GM19023 (cell line): ENCODE results near the gene ARL15.

Source experiments
- ATAC-seq: cut with Tn5 transposase; IDR thresholded peaks from one replicate; pipeline ENCODE4 v1.9.1; 2021; ENCODE audit warnings: mild to moderate bottlenecking, moderate library complexity; ENCODE audit not compliant: unreplicated experiment

ARL15 gene

DNA sequence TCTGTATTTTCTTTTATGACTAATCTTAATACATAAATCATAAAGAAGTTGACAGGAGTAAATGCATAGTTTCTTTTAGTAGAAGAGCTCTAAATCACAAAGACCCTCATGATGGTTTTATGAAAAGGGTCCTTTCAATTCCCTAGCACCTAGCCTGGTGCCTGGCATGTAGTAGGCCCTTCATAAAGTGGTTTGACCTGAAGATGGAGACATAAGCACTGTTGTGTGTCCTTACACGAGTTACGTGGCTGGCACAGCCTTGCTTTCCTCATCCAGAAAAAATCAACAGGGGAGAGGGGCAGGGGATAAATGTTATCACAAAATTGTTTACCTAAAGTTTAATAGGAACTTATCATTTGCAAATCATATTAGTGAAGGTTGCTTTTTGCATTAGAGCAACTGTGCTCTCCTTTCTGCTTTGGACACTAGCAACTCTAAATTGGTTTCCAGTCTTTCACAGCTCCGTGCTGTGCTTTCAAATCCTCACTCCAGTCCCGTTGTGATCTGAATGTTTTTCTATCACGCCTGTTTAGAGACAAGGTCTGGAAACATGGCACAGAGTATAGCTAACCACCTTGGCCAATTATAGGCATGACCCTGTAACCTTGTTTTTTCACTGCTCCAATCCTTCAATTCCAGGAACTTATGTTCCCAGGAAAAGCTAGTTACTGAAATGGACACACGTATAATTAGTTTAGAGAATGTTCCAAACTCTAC lies 55.7 kb downstream of the ARL15 start:
- no peak for ATAC-seq

GRCh38 chr5:54251981-54252380 lies 58.4 kb downstream of the ARL15 start:
- ATAC-seq = no peak

DNA sequence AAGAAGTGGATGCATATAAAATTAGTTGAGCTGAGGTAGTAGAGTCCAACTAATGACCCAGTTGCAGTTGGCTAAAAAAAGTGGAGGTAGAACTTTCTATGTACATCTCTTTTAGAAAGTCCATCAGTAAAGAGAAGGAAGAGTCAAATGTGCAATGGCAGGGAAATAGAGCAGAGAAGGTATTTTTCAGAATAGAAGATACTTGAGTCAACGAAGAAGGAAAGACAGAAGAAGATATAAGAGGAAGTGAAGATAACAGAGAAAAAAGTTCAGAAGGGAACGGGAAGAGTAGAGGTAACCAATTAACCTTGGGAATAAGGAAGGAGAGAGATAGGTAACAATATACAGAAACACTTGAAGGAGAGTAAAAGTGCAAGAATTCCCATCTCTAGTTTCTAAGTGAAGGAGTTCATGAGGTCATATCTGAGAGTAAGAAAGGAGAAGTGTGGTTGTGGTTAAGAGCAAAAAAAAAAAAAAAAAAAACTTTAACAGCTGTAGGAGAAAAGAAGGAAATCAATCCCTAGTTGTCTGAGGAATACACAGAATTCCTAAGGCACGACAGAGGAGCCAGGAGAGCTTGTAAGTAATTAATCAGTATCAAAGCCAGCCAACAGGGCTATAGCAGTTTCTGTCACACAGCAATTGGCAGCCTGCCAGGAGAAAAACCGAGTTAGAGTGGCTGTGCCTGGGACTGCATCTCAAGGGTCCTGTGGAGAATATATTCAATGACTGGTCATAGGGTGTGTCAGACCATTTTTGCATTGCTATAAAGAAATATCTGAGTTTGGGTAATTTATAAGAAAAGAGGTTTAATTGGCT lies 61.0 kb downstream of the ARL15 start:
- no peak for ATAC-seq

GRCh38 chr5:54247226-54247625 lies 63.1 kb downstream of the ARL15 start:
- ATAC-seq = no peak

GRCh38 chr5:54243483-54244080 lies 66.8 kb downstream of the ARL15 start:
- ATAC-seq = no peak

DNA sequence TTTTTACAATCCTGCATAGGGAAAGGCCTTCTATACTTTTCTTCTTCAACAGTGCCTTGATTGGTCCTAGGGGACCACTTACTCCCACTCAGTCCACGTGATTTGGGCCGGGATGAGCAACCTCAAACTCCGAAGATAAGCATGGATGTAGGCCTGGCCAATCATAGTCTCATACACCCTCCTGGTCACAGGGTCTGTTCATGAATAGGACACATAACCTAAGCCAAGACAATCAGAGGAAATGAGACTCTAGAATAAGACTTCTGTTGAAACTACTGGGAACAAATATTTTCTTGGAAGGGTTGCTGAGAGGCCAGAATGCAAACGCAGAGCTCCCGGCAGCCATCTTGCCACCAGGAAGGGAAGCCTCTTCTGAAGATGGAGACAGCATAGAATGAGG lies 68.1 kb downstream of the ARL15 start:
- no peak for ATAC-seq

- ATAC-seq = no peak
Observed at GRCh38 chr5:54234304-54234933, 76.0 kb downstream of the ARL15 start.

DNA sequence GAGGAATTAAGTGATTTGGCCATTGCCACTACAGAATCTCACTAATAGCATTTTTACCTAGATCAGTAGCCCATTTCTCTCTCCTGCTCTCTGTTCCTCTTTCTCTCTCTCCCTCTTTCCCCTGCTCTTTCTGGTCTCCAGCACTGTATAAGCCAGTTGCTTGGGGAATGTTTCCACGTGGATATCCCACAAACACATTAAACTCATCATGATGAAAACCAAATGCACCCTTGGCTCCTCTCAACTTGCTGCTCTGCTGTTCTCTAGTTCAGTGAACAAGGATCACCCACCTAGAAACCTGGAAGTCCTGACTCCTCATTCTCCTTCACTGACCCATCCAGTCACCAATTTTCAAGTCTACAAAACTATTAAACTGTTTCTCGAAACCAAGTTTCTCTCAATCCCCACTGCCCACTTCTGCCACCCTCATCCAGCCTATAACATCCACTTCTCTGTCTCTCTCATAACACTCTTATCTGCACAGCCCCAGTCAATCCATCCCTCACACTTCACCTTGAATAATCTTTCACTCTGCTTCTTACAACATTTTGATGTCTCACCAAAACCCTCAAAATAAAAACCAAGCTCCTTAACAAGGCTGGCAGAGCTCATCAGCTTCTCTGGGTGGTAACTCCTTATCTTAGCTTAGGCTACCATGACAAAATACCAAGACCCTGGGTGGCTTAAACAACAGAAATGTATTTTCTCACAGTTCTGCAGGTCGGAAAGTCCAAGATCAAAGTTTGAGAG lies 79.3 kb downstream of the ARL15 start:
- ATAC-seq = no peak

GRCh38 chr5:54229041-54229780 lies 81.2 kb downstream of the ARL15 start:
- peak; percentile 81 for ATAC-seq

GRCh38 chr5:54227759-54228158 lies 82.6 kb downstream of the ARL15 start:
- ATAC-seq = no peak

DNA sequence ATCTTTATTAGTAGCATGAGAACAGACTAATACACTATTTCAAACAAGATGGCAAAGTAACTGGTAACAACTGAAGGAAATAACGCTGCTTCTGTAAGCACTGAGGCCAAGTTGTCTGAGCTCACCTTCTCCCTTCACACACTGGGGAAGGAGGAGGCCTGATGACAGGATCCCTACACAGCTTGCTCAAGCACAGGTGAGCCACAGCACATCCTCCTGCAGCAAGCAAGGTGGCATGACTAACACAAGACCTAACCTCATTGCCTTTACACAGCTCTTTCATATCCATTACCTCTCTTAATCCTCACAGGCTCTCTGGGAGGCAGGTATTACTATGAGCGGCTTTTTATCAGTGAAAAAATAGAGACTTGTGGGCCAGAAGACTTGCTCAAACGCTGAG lies 83.3 kb downstream of the ARL15 start:
- ATAC-seq = no peak

DNA sequence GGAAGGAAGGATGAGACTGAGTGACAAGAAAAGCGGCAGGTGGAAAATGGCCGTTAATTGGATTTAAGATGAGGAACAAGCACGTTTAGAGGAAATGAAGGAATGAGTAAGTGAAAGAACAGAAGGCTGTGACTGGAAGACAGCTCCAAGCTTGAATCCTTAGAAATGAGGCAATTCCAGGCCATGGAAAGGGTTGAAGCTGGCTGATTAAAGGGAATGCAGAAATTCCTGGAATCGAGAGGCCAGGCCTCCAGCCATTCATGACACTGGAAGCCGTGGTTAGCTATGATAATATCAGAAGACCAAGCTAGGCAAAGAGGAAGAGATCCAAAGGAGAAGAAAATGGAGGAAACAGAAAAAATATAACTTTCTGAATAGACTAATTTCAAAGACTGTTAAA lies 84.2 kb downstream of the ARL15 start:
- no peak for ATAC-seq

DNA sequence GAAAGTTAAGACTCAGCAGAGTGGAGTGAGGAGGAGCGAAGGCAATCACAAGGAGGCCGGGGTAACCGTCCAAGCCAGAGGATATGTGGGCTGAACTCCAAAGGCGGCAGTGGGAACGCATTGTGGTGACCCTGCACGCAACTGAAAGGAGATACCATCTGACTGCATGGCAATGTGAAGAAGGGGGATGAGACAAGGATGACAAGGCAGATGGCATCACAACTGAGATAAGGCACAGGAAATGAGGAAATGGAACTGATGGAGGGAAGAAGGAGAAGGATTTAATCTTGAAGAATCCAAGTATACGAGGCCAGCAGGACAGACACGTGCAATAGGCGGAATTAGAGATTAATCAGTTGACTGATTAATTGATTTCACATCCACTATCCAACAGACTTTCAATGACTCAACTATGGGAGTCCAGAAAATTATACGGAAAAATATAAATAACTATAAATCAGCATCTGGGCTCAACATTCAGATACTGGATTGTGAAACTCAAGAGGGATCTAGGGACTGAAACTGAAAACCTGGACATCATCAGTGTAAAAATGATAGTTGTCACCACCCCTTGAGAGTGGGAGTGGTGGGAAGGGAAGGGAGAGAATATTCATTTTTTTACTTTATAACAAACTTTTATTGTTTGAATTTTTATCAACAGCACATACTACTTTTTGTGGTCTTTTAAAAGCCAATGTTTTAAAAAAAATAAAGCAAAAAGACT lies 86.1 kb downstream of the ARL15 start:
- ATAC-seq = no peak

- no peak for ATAC-seq
Observed at GRCh38 chr5:54222336-54222735, 88.0 kb downstream of the ARL15 start.

- no peak for ATAC-seq
Observed at GRCh38 chr5:54221135-54221534, 89.2 kb downstream of the ARL15 start.

DNA sequence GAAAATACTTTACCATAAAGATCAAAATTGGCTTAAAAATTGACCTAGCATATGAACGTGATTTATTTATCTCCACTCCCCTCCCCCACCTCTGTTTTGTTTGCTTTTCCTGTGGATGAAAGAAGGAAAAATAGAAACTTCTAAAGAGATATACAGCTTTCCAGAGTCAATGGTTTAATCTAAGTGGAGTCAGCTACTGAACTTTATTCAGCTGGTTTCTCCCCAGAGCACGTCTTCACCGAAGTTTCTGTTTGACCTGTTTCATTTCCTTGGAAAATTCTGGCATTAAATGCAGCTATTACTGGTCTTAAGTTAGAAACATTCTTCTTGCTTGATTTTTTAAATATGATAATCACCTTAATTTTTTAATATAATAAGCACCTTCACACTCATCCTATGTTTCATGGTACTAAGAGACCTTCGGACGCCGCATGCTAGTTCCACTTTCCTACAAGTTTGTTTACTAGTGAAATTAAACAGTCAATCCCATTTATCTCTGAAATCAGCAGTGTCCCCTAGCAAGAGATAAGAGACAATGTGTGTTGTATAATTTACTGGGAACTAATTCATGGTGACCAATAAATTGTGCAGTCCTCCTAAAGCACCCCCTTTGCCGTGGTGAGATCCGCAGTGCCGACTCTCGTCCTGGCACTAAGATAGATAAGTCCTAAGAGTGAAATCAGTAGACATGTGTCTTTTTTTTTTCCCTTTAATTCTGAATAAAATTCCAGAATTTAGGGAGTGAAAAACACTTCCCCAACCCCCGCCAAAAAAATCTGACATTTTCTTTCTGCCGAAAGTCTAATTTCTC lies 89.9 kb downstream of the ARL15 start:
- ATAC-seq = no peak

DNA sequence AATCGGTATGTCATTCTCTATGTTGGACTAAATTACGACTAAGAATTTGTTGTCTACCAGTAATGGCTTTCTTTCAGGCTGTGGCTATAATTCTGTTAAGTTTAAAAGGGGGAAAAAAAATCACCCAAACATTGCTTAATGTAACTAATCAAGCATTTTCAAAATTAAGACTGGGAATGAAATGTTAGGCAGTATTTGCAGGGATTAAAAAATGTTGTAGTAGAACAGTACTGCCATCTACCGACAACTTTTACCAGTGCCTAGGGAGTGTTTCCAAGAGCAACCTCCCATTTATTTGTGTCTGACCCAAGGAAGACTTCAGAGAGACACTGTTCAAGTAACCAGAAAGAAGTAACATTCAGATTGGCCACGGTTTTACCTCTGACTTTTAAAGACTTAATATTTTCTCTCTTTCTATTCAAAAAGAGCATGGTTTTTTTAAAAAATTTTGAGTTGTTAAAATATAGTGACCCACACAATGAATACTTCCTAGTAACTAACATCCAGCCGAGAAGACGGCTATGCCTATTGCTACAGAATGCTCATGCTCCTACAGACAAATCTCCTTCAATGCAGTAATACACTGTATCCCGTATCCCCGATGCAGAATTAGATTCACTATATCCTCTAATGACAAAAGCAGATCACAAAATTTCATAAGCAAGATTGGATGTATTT lies 92.4 kb downstream of the ARL15 start:
- no peak for ATAC-seq

DNA sequence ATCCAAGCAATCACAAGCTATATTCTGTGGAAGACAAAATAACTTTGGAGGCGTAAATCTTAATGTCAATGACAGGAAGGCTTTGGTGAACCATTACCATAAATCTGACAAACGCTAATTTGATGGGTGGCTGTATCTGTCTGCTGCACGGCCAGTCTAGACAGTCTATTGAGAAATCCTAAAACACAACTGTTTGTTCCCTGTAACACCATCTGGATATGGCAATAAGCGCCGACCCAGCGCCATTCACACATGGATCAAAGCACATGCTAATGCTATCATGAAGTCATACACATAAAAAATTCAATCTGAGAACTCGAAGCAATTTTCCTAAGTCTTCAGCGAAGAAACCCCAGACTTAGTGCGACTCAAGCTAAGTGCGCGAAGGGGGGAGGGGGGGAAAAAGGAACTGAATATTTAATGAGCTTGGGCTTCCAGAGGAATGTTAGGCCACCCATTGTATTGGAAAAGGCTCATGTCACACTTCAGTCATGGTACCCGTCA lies 95.1 kb downstream of the ARL15 start:
- no peak for ATAC-seq
